Neural progenitor cell (in vitro differentiated cells): Measurements from ENCODE around the gene NCOA1.

Experiments used
- EZH2 ChIP-seq: fragments of 200-600 bp; sonication (generic); IDR thresholded peaks from 2 replicates; pipeline ENCODE4 v1.6.1; 2017; ENCODE audit warnings: antibody characterized with exemption, mild to moderate bottlenecking, moderate library complexity
- TF ChIP-seq, protein P1 (sequence below): fragments of 200-600 bp; sonication (generic); IDR thresholded peaks from 2 replicates; pipeline ENCODE4 v1.5.1; 2017; ENCODE audit warnings: antibody characterized with exemption, mild to moderate bottlenecking

DNA sequence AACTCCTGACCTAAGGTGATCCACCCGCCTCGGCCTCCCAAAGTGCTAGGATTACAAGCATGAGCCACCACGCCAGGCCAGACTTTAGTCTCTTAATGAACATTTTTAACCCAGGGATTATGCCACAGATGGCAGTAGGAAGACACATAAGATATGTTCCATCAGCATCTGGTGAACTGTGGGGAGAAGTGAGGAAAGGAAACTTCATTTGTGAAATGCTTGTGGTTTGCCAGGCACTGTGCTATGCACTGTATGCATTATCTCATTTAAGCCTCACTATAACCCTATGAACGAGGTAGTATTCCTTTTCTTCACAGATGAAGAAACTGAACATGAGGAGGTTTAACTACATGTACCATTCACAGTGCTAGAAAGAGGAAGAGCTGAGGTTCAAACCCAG lies 272.8 kb downstream of the NCOA1 start:
- no peak for TF ChIP-seq EZH2
- TF ChIP-seq, protein P1, sequence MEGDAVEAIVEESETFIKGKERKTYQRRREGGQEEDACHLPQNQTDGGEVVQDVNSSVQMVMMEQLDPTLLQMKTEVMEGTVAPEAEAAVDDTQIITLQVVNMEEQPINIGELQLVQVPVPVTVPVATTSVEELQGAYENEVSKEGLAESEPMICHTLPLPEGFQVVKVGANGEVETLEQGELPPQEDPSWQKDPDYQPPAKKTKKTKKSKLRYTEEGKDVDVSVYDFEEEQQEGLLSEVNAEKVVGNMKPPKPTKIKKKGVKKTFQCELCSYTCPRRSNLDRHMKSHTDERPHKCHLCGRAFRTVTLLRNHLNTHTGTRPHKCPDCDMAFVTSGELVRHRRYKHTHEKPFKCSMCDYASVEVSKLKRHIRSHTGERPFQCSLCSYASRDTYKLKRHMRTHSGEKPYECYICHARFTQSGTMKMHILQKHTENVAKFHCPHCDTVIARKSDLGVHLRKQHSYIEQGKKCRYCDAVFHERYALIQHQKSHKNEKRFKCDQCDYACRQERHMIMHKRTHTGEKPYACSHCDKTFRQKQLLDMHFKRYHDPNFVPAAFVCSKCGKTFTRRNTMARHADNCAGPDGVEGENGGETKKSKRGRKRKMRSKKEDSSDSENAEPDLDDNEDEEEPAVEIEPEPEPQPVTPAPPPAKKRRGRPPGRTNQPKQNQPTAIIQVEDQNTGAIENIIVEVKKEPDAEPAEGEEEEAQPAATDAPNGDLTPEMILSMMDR, result no peak
